Posterior cingulate gyrus (tissue), 11 donors: ENCODE results near the gene TNFRSF1A.

Experiments used
- DNase-seq, 10 donors: peaks; one replicate each; pipeline versions ENCODE4 v3.0.0 to v3.0.0-alpha.2; 2020 to 2021; ENCODE audit warnings: mixed read lengths in 3 of 10
- intact Hi-C: fragments of 100-400 bp; cut with DNase I; formaldehyde crosslinking; loops from one replicate; pipeline ENCODE4 v1.15.1; 2023

Gene TNFRSF1A

GRCh38 chr12:6285532-6286306 lies 56.2 kb downstream of the TNFRSF1A start:
- DNase-seq = peak in 2 of 10 donors; percentile 3 to 11
- intact Hi-C loops = loop anchor here (1.0 to 2.0 kb wide), 2 partner anchors 223 to 297 kb away; no protein-coding TSS in a partner anchor

- DNase-seq = peak in 8 of 10 donors; percentile 22 to 92 (median 64)
- intact Hi-C loops = loop anchor here (1.0 to 2.0 kb wide), 2 partner anchors 222 to 297 kb away; no protein-coding TSS in a partner anchor
These were observed 56.8 kb downstream of the TNFRSF1A start for GRCh38 chr12:6285063-6285477.

- DNase-seq = peak in 3 of 10 donors; percentile 21 to 70 (median 39)
- intact Hi-C loops = loop anchor here (2.0 kb wide), 1 partner anchor 221 kb away; no protein-coding TSS in a partner anchor
These were observed 57.6 kb downstream of the TNFRSF1A start for GRCh38 chr12:6284273-6284672.

- peak in 1 of 10 donors; percentile 61 for DNase-seq
- intact Hi-C loops = no loop called here
These were observed 59.4 kb downstream of the TNFRSF1A start for GRCh38 chr12:6282453-6282840.

DNA sequence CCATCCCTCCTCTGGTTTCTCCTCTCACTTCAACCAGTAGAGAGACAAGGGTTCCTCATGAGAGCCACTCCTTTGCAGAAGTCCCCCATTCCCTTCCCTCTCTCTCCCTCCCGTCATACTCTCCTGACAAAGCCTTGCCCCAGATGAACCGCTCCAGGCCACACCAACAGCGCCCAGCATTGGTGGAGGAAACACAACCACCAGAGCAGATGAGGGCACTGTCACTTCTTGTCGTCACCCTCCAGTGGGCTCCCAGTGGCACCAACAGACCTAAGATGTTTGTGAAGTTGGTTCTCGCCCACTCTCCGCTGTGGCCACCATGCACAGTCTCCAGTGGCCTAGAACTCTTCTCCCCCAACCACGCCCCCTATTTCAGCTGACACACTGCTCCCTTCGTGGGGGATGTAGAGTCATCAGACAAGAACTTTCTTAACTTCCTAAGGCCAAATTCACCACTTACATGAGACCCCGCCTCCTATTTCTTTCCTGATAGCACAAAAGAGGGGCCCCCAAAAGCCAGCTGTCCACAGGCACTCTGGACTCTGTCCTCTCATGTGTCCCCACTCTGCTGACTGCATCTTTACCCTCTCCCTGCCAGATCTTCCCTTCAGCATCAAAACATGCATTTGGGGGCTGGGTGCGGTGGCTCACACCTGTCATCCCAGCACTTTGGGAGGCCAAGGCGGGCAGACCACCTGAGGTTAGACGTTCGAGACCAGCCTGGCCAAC lies 60.6 kb downstream of the TNFRSF1A start:
- intact Hi-C loops = no loop called here
- DNase-seq = peak in 2 of 10 donors; percentile 63 to 64

DNA sequence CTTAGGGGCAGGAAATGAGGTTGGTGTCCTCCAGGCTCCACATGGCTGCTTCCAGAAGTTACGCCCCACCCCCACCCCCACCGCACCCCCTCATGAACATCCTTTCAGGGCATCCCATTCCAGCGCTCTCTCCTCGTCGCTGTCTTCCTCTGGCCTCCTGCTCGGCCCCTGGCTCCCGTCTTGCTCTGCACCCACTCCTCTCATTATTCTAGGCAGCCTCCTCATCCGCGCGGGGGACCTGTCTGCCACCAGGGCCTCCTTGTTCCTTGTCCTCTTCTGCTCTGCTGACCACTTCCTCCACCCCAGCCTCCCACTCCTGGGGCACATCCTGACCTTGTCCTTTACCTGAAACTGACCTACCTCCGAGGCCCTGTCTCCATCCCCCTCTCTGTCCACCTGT lies 61.2 kb downstream of the TNFRSF1A start:
- peak in 2 of 10 donors; percentile 29 to 44 for DNase-seq
- intact Hi-C loops = no loop called here

GRCh38 chr12:6280053-6280469 lies 61.8 kb downstream of the TNFRSF1A start:
- DNase-seq = peak in 2 of 10 donors; percentile 31 to 43
- intact Hi-C loops = no loop called here

GRCh38 chr12:6279631-6280030 lies 62.2 kb downstream of the TNFRSF1A start:
- intact Hi-C loops = loop anchor here (5.0 kb wide), 1 partner anchor 47 kb away; no protein-coding TSS in a partner anchor
- peak in 2 of 10 donors; percentile 29 to 51 for DNase-seq

GRCh38 chr12:6279256-6279628 lies 62.6 kb downstream of the TNFRSF1A start:
- DNase-seq = peak in 1 of 10 donors; percentile 21
- intact Hi-C loops = loop anchor here (5.0 kb wide), 1 partner anchor 47 kb away; no protein-coding TSS in a partner anchor
